ENCODE measurements around the gene MGMT. TPM values are rescaled to one million over a fixed set of nuclear protein-coding genes. Genes with fewer than 3 reads are reported as not detected.

MGMT gene
- total RNA-seq, 2 experiments from 2014 or later = 15.4 to 16.7 TPM

- H3K9me3 Mint-ChIP-seq = no peaks in the 10 kb centered on the region
- ChIA-PET POLR2A (no interaction called here), CTCF (no interaction called here)
- H3K27ac Mint-ChIP-seq = no peak overlapping the region
- peaks cover 3% of the 10 kb centered on the region for H3K27me3 Mint-ChIP-seq
- H3K4me3 Mint-ChIP-seq = no peak overlapping the region
- H3K4me1 Mint-ChIP-seq = no peaks in the 10 kb centered on the region
- DNase-seq = no peak
- H3K36me3 Mint-ChIP-seq (ENCODE audit: low read depth) = no peaks in the 10 kb centered on the region
Observed at GRCh38 chr10:129442866-129443265, 24.2 kb upstream of the MGMT start.

- Mint-ChIP-seq H3K9me3 (no peaks in the 10 kb centered on the region), H3K36me3 (ENCODE audit: low read depth) (no peaks in the 10 kb centered on the region), H3K4me3 (no peak overlapping the region), H3K27me3 (peaks cover 3% of the 10 kb centered on the region), H3K4me1 (no peaks in the 10 kb centered on the region), H3K27ac (no peak overlapping the region)
- no peak for DNase-seq
- ChIA-PET CTCF (no interaction called here), POLR2A (no interaction called here)
Observed at GRCh38 chr10:129444359-129444758, 22.7 kb upstream of the MGMT start.

DNA sequence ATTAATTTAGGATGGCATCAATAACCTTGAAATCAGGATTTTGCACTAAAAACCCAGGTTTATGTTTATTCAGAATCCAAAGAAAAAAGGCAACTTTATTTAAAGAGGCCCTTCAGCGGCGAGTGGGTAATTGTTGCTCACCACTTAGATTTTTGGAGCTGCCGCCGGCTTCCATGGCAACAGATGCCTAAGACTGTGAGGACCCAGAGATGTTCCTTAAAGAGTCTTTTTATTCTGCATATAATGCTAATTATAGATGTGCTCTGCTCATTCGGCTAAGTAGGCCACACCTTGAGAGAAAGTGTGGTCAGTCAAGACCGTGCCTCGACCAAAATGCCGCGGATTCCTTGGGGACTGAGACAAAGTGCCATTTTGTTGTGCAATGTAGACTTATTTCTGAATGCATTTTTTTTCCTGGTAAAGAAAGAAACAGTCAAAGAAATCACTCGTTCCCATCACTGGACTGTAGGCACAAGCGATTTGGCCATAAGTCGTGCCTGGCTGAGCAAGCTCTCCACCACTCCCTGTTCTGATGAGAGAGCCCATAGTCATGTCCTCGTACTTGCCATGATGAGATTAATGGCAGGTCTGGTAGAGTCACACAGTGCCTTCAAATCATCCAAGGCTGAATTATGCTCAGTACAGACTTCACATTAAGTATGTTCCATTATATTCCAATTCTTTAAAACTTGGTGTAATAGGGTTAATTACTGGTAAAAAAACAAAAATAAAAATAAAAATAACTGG lies 21.4 kb upstream of the MGMT start:
- DNase-seq = no peak
- no peak overlapping the region for H3K4me3 Mint-ChIP-seq
- no peak overlapping the region for H3K27ac Mint-ChIP-seq
- no peaks in the 10 kb centered on the region for H3K9me3 Mint-ChIP-seq
- H3K36me3 Mint-ChIP-seq (ENCODE audit: low read depth) = no peaks in the 10 kb centered on the region
- POLR2A ChIA-PET = no interaction called here
- H3K4me1 Mint-ChIP-seq = no peaks in the 10 kb centered on the region
- peaks cover 3% of the 10 kb centered on the region for H3K27me3 Mint-ChIP-seq
- CTCF ChIA-PET = no interaction called here

GRCh38 chr10:129446183-129446581 lies 20.9 kb upstream of the MGMT start:
- ChIA-PET POLR2A (no interaction called here), CTCF (no interaction called here)
- DNase-seq = no peak
- H3K27me3 Mint-ChIP-seq = peaks cover 3% of the 10 kb centered on the region
- H3K27ac Mint-ChIP-seq = no peak overlapping the region
- H3K4me3 Mint-ChIP-seq = no peak overlapping the region
- H3K36me3 Mint-ChIP-seq (ENCODE audit: low read depth) = no peaks in the 10 kb centered on the region
- no peaks in the 10 kb centered on the region for H3K4me1 Mint-ChIP-seq
- H3K9me3 Mint-ChIP-seq = no peaks in the 10 kb centered on the region

- H3K9me3 Mint-ChIP-seq = no peaks in the 10 kb centered on the region
Observed at GRCh38 chr10:129447486-129447885, 19.6 kb upstream of the MGMT start.

DNA sequence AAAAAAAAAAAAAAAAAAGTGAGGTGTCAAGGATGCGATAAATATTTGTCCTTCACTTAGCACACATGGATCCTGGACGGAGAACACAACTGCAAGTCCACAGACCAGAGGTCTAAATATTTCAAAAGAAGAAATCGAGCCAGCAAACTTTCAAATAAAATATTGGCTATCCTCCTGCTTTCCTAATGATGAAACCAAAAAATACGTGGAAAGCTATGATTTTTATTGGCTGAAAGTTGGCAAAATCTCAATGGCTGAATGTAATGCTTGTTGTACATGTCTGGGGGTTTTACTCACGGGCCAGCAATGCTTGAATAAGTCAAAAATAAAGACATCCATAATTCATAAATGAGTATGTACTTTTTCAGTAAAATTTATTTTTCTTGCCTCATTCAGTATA lies 19.0 kb upstream of the MGMT start:
- ChIA-PET POLR2A (no interaction called here), CTCF (no interaction called here)
- Mint-ChIP-seq H3K9me3 (no peaks in the 10 kb centered on the region), H3K27ac (no peak overlapping the region), H3K4me1 (no peaks in the 10 kb centered on the region), H3K27me3 (peaks cover under 1% of the 10 kb centered on the region), H3K36me3 (ENCODE audit: low read depth) (no peaks in the 10 kb centered on the region), H3K4me3 (no peak overlapping the region)
- DNase-seq = no peak

More at GRCh38 chr10:129447486-129447885, 19.6 kb upstream of the MGMT start:
- no peaks in the 10 kb centered on the region for H3K4me1 Mint-ChIP-seq
- H3K36me3 Mint-ChIP-seq (ENCODE audit: low read depth) = no peaks in the 10 kb centered on the region
- no peak overlapping the region for H3K4me3 Mint-ChIP-seq
- no peak for DNase-seq
- POLR2A ChIA-PET = no interaction called here
- H3K27ac Mint-ChIP-seq = no peak overlapping the region
- peaks cover 3% of the 10 kb centered on the region for H3K27me3 Mint-ChIP-seq
- CTCF ChIA-PET = no interaction called here

DNA sequence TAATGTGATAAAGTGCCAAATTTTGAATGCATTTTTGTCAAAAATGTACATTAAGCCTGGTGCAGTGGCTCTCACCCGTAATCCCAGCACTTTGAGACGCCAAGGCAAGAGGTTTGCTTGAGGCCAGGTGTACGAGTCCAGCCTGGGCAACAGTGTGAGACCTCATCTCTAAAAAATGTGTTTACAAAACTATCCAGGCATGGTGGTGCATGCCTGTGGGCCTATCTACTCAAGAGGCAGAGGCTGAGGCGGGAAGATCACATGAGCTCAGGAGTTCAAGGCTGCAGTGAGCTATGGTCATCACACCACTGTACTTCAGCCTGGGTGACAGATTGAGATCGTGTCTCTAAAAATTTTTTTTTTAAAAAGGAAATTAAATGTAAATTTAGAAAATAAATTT lies 18.5 kb upstream of the MGMT start:
- ChIA-PET CTCF (no interaction called here), POLR2A (no interaction called here)
- no peak overlapping the region for H3K27ac Mint-ChIP-seq
- no peak overlapping the region for H3K4me3 Mint-ChIP-seq
- H3K36me3 Mint-ChIP-seq (ENCODE audit: low read depth) = no peaks in the 10 kb centered on the region
- no peak for DNase-seq
- no peaks in the 10 kb centered on the region for H3K27me3 Mint-ChIP-seq
- H3K9me3 Mint-ChIP-seq = no peaks in the 10 kb centered on the region
- no peaks in the 10 kb centered on the region for H3K4me1 Mint-ChIP-seq

DNA sequence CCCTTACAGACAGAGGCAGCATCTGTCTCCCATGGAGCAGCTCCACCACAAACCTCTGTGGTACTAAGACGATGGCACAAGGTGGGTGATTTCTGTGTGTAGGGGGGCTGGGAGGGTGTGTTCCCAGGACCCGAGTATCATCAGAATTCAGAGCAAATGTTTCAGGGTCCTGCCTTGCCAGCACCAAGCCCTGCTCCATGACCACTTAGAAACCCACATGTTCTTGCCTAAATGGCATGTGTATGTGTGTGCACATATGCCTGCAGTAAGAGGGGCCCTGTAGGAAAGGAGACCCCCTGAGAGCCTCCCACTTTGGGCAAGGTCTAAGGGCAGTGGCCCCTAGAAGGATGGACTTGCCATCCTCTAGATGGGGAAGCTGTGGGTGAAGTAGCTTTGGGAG lies 17.1 kb upstream of the MGMT start:
- ChIA-PET POLR2A (no interaction called here), CTCF (no interaction called here)
- no peaks in the 10 kb centered on the region for H3K4me1 Mint-ChIP-seq
- no peaks in the 10 kb centered on the region for H3K9me3 Mint-ChIP-seq
- peaks cover 2% of the 10 kb centered on the region for H3K27me3 Mint-ChIP-seq
- no peaks in the 10 kb centered on the region for H3K36me3 Mint-ChIP-seq (ENCODE audit: low read depth)
- no peak overlapping the region for H3K4me3 Mint-ChIP-seq
- DNase-seq = no peak
- no peak overlapping the region for H3K27ac Mint-ChIP-seq

- no peaks in the 10 kb centered on the region for H3K36me3 Mint-ChIP-seq (ENCODE audit: low read depth)
- POLR2A ChIA-PET = no interaction called here
- H3K4me3 Mint-ChIP-seq = no peak overlapping the region
- H3K9me3 Mint-ChIP-seq = no peaks in the 10 kb centered on the region
- no peak for DNase-seq
- no peak overlapping the region for H3K27ac Mint-ChIP-seq
- H3K27me3 Mint-ChIP-seq = peaks cover 2% of the 10 kb centered on the region
- H3K4me1 Mint-ChIP-seq = no peaks in the 10 kb centered on the region
- CTCF ChIA-PET = no interaction called here
Observed at GRCh38 chr10:129450391-129450790, 16.6 kb upstream of the MGMT start.

DNA sequence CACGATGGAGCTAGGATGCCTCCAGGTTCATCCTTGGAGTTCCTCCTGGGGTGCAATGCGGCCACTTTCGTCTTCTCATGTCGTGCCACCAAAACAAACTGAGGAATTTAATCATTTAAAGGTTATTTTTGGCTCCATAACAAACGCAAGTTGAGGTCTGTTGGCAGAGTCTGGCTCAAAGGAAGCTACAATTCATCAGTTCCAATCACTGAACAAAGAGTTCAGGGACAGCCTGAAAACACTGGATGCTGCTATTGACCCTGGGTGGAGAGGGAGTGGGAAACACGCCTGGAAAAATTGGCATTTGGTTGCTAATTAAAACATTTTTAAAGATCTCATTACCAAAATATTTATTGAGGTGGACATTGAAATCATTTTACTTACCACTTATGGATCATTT lies 11.4 kb upstream of the MGMT start:
- peaks cover 15% of the 10 kb centered on the region for H3K27me3 Mint-ChIP-seq
- H3K4me1 Mint-ChIP-seq = no peaks in the 10 kb centered on the region
- no peaks in the 10 kb centered on the region for H3K9me3 Mint-ChIP-seq
- no peak overlapping the region for H3K4me3 Mint-ChIP-seq
- H3K36me3 Mint-ChIP-seq (ENCODE audit: low read depth) = no peaks in the 10 kb centered on the region
- CTCF ChIA-PET = no interaction called here
- POLR2A ChIA-PET = no interaction called here
- DNase-seq = no peak
- no peak overlapping the region for H3K27ac Mint-ChIP-seq

DNA sequence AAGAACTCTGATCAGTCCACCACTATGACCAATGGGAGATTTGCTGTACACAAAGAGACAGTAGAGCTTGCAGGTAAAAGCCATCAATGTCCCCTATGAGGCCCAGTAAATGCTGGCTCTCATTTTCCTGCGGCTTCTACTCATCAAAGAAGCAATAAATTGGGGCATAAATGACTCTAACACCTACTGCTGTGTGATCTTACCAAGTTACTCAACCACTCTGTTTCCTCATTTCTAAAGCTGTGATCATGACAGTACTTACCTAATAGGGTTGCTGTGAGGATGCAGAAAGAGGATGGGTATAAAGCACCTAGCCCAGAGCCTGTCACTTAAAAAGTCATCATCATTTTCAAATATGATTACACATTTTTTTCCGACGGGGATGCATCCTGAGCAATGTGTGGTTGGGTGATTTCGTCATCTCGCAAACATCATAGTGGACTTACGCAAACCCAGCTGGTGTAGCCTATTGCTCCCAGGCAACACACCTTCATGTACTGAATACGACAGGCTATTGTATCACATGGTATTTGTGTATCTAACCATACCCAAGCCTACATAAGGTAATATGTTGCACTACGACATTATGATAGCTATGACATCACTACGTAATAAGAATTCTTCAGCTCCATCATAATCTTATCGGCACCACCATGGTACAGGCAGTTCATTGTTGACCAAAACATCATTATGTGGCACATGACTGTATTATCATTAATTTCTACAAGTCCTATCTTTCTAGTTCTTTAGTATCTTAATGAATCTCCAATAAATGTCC lies 7.1 kb upstream of the MGMT start:
- no peak overlapping the region for H3K4me3 Mint-ChIP-seq
- H3K27me3 Mint-ChIP-seq = peaks cover 13% of the 10 kb centered on the region
- H3K27ac Mint-ChIP-seq = no peak overlapping the region
- DNase-seq = no peak
- ChIA-PET CTCF (no interaction called here), POLR2A (no interaction called here)
- no peaks in the 10 kb centered on the region for H3K36me3 Mint-ChIP-seq (ENCODE audit: low read depth)
- H3K9me3 Mint-ChIP-seq = no peaks in the 10 kb centered on the region
- no peaks in the 10 kb centered on the region for H3K4me1 Mint-ChIP-seq

DNA sequence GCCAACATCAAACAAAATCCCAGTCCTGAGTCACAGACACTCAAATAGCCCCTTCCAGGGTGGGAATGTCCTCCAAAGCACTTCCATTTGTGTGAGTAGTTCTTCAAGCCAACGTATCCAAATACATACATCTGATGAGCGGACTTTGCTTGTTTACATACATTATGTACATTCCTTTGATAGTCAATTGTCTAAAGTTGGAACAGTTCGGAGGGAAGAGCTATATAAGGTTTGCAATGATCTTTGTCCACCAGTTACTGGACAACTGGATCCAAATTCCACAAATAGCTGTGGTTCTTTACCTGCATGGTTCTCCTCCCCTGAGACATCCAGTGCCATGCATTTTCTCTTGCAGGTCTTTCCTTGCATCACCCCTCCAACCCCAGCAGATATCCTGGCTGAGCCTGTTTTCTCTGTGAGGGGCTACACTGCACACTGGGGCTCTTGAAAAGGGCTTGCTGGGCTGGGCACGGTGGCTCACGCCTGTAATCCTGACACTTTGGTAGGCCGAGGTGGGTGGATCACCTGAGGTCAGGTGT lies 4.7 kb upstream of the MGMT start:
- Mint-ChIP-seq H3K4me1 (peaks cover 2% of the 10 kb centered on the region), H3K9me3 (no peaks in the 10 kb centered on the region), H3K4me3 (no peak overlapping the region), H3K27me3 (peaks cover 7% of the 10 kb centered on the region), H3K27ac (no peak overlapping the region), H3K36me3 (ENCODE audit: low read depth) (no peaks in the 10 kb centered on the region)
- POLR2A ChIA-PET = no interaction called here
- CTCF ChIA-PET = no interaction called here
- no peak for DNase-seq

GRCh38 chr10:129464251-129464650 lies 2.8 kb upstream of the MGMT start:
- Mint-ChIP-seq H3K27ac (no peak overlapping the region), H3K36me3 (ENCODE audit: low read depth) (no peaks in the 10 kb centered on the region), H3K9me3 (no peaks in the 10 kb centered on the region), H3K27me3 (no peaks in the 10 kb centered on the region), H3K4me1 (peaks cover 10% of the 10 kb centered on the region), H3K4me3 (no peak overlapping the region)
- no peak for DNase-seq
- POLR2A ChIA-PET = no interaction called here
- CTCF ChIA-PET = no interaction called here
